Measurements from ENCODE around the gene AKT1S1. TPM values are rescaled to one million over a fixed set of nuclear protein-coding genes. Genes with fewer than 3 reads are reported as not detected.
A peak's percentile ranks its signal among the peaks of the same experiment; 100 is the strongest.

AKT1S1 gene
- total RNA-seq, 1 donor from 2014 or later = 116 TPM

DNA sequence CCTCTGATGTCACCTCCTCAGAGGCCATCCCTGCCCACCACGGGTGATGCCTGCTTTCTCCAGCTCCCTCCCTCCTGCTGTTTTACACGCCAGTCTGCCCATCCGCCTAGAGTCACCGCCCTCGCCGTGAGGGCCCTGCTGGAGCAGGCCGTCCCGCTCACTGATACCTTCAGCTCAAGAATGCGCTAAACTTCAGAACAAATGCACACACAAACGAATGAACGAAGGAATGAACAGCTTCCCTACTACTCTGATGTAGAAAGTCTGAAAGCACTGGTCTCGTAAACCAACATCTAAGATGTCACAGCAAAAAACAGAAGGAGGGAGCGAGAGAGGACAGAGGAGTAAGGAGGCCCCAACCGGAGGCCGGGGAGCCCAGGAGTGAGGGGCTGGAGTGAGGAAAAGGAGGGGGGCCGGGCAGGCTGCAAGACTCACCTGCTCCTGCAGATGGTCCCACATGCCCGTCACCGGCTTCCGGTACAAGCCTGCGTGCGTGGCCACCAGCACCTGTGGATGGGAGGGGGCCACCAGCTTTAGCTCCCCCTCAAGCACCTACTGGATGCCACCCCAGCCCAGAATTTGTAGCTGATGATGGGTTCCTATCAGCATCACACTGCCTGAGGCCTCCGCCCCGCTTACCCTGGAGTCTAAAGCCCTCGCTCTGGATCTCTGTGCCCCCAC, 13.8 kb downstream of the AKT1S1 start:
- H3K36me3 ChIP-seq (ENCODE audit: insufficient read depth, low read length) = peaks cover 16% of the 10 kb centered on the region
- H3K27ac Mint-ChIP-seq (ENCODE audit: unreplicated experiment) = peak overlapping the region; percentile 87

DNA sequence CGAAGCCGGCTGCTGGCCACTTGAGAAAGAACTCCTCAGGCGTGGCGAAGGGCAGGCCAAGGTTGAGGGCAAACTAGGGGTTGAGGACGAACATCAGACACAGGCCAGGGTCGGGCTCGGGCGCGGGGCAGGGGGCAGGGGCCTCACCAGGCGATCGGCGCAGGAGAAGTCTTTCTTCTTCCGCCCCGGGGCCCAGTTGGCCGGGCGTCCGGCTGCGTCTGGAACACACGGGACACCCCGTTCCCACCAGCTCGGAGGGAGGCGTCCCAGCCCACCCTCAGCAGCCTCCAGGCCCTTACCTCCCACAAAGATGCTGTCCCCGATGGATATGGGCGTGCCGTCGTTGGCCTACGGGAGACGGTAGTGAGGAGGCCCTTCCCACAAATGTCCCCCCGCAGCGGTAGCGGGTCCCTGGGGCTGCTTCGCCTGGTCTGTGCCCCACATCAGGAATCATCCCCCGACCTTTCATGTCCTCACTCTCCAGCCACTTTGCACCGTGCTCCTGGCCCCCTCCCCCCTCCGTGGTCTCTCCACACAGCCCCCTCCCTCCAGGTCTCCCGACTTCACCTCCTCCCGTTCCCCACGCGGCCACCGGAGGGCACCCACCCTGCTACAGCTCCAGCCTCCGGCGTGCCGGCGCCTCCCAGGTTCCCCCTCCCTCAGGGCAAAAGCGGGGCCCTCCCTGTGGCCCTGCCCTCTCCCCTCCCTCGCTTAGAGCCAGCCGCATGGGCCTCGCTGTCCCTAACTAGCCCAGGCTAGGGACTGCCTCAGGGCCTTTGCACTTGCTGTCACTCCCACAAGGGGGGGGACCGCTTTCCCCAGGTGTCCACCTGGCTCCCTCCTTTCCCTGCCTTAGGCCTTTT, 14.5 kb downstream of the AKT1S1 start:
- no peak overlapping the region for H3K4me3 Mint-ChIP-seq (ENCODE audit: unreplicated experiment)

More for the DNA sequence above, 13.8 kb downstream of the AKT1S1 start:
- Histone ChIP-seq H3K79me2 (ENCODE audit: insufficient read depth, low read length) (peaks cover 50% of the 10 kb centered on the region), H4K20me1 (ENCODE audit: insufficient read depth, low read length) (peaks cover 46% of the 10 kb centered on the region), H3K4me1 (ENCODE audit: insufficient read depth, low read length) (peaks cover 46% of the 10 kb centered on the region), H3K9me3 (ENCODE audit: insufficient read depth, low read depth, low read length) (no peaks in the 10 kb centered on the region), H3K4me3 (ENCODE audit: insufficient read depth, low read depth, low read length) (no peak overlapping the region), H2AFZ (ENCODE audit: low read depth, low read length) (no peak overlapping the region), H3K27me3 (ENCODE audit: insufficient read depth, low read length) (no peaks in the 10 kb centered on the region), H3K27ac (ENCODE audit: low read depth, low read length) (no peak overlapping the region), H3K4me2 (ENCODE audit: low read length) (no peak overlapping the region), H3K9ac (ENCODE audit: low read length) (no peak overlapping the region)
- Mint-ChIP-seq H3K9me3 (ENCODE audit: unreplicated experiment) (no peaks in the 10 kb centered on the region), H3K4me3 (ENCODE audit: unreplicated experiment) (no peak overlapping the region), H3K36me3 (ENCODE audit: low read depth, unreplicated experiment) (peaks cover 15% of the 10 kb centered on the region), H3K4me1 (ENCODE audit: low read depth, unreplicated experiment) (peaks cover 15% of the 10 kb centered on the region), H3K27me3 (ENCODE audit: low read depth, unreplicated experiment) (no peaks in the 10 kb centered on the region)
- TF ChIP-seq, protein P1, sequence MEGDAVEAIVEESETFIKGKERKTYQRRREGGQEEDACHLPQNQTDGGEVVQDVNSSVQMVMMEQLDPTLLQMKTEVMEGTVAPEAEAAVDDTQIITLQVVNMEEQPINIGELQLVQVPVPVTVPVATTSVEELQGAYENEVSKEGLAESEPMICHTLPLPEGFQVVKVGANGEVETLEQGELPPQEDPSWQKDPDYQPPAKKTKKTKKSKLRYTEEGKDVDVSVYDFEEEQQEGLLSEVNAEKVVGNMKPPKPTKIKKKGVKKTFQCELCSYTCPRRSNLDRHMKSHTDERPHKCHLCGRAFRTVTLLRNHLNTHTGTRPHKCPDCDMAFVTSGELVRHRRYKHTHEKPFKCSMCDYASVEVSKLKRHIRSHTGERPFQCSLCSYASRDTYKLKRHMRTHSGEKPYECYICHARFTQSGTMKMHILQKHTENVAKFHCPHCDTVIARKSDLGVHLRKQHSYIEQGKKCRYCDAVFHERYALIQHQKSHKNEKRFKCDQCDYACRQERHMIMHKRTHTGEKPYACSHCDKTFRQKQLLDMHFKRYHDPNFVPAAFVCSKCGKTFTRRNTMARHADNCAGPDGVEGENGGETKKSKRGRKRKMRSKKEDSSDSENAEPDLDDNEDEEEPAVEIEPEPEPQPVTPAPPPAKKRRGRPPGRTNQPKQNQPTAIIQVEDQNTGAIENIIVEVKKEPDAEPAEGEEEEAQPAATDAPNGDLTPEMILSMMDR (IDR thresholded peaks at IDR 0.05; ENCODE audit: insufficient read depth, low read depth, low read length) = no peak
- no peak for TF ChIP-seq EZH2 (IDR thresholded peaks at IDR 0.05; ENCODE audit: insufficient read depth, low read length)
- FAIRE-seq (no peak), DNase-seq (ENCODE audit: low read depth) (no peak)

More for the DNA sequence above, 14.5 kb downstream of the AKT1S1 start:
- no peak overlapping the region for H3K4me2 ChIP-seq (ENCODE audit: low read length)
- no peak overlapping the region for H3K9ac ChIP-seq (ENCODE audit: low read length)
- H4K20me1 ChIP-seq (ENCODE audit: insufficient read depth, low read length) = peaks cover 54% of the 10 kb centered on the region
- no peaks in the 10 kb centered on the region for H3K9me3 ChIP-seq (ENCODE audit: insufficient read depth, low read depth, low read length)
- peaks cover 16% of the 10 kb centered on the region for H3K36me3 ChIP-seq (ENCODE audit: insufficient read depth, low read length)
- no peaks in the 10 kb centered on the region for H3K27me3 Mint-ChIP-seq (ENCODE audit: low read depth, unreplicated experiment)
- peaks cover 15% of the 10 kb centered on the region for H3K4me1 Mint-ChIP-seq (ENCODE audit: low read depth, unreplicated experiment)
- H2AFZ ChIP-seq (ENCODE audit: low read depth, low read length) = no peak overlapping the region
- TF ChIP-seq EZH2 (IDR thresholded peaks at IDR 0.05; ENCODE audit: insufficient read depth, low read length) = no peak
- TF ChIP-seq, protein P1 (IDR thresholded peaks at IDR 0.05; ENCODE audit: insufficient read depth, low read depth, low read length) = no peak
- H3K27ac Mint-ChIP-seq (ENCODE audit: unreplicated experiment) = peak overlapping the region; percentile 87
- no peaks in the 10 kb centered on the region for H3K9me3 Mint-ChIP-seq (ENCODE audit: unreplicated experiment)
- H3K79me2 ChIP-seq (ENCODE audit: insufficient read depth, low read length) = peaks cover 52% of the 10 kb centered on the region
- peaks cover 51% of the 10 kb centered on the region for H3K4me1 ChIP-seq (ENCODE audit: insufficient read depth, low read length)
- peaks cover 16% of the 10 kb centered on the region for H3K36me3 Mint-ChIP-seq (ENCODE audit: low read depth, unreplicated experiment)
- DNase-seq (ENCODE audit: low read depth) = no peak
- H3K4me3 ChIP-seq (ENCODE audit: insufficient read depth, low read depth, low read length) = no peak overlapping the region
- no peak for FAIRE-seq
- H3K27ac ChIP-seq (ENCODE audit: low read depth, low read length) = no peak overlapping the region
- no peaks in the 10 kb centered on the region for H3K27me3 ChIP-seq (ENCODE audit: insufficient read depth, low read length)
